ENCODE measurements around the gene TMEM176B.
"Not testable (repeated sequence)": the region's sequence is repeated elsewhere in the genome, so short reads cannot be mapped to it uniquely, and the experiment has no call there.

The TMEM176B gene

GRCh38 chr7:150823484-150824126, 23.4 kb upstream of the TMEM176B start:
- no peak for DNase-seq (ENCODE audit: low spot score)
- no peak for FAIRE-seq

GRCh38 chr7:150823043-150823442, 22.9 kb upstream of the TMEM176B start:
- FAIRE-seq, result no peak
- no peak for DNase-seq (ENCODE audit: low spot score)

GRCh38 chr7:150820578-150821198, 20.5 kb upstream of the TMEM176B start:
- DNase-seq (ENCODE audit: low spot score) (no peak), FAIRE-seq (no peak)

GRCh38 chr7:150820148-150820547, 20.0 kb upstream of the TMEM176B start:
- FAIRE-seq, result no peak
- no peak for DNase-seq (ENCODE audit: low spot score)

GRCh38 chr7:150818971-150819370, 18.8 kb upstream of the TMEM176B start:
- FAIRE-seq (no peak), DNase-seq (ENCODE audit: low spot score) (no peak)

GRCh38 chr7:150814328-150815001, 14.3 kb upstream of the TMEM176B start:
- DNase-seq (ENCODE audit: low spot score) (no peak), FAIRE-seq (no peak)

GRCh38 chr7:150807616-150808438, 7.7 kb upstream of the TMEM176B start:
- not testable (repeated sequence) for FAIRE-seq; DNase-seq (ENCODE audit: low spot score)

GRCh38 chr7:150806863-150807262, 6.7 kb upstream of the TMEM176B start:
- FAIRE-seq, result no peak

GRCh38 chr7:150806454-150806853, 6.3 kb upstream of the TMEM176B start:
- FAIRE-seq (no peak), DNase-seq (ENCODE audit: low spot score) (no peak)

More at GRCh38 chr7:150806863-150807262, 6.7 kb upstream of the TMEM176B start:
- no peak for DNase-seq (ENCODE audit: low spot score)

- FAIRE-seq (no peak), DNase-seq (ENCODE audit: low spot score) (no peak)
These were observed 5.7 kb upstream of the TMEM176B start for GRCh38 chr7:150805864-150806263.

- FAIRE-seq, result no peak
- no peak for DNase-seq (ENCODE audit: low spot score)
These were observed 4.6 kb upstream of the TMEM176B start for GRCh38 chr7:150804802-150805201.

GRCh38 chr7:150803161-150803860, 3.1 kb upstream of the TMEM176B start:
- no peak for FAIRE-seq
- no peak for DNase-seq (ENCODE audit: low spot score)

GRCh38 chr7:150801946-150802771, 2.0 kb upstream of the TMEM176B start:
- DNase-seq (ENCODE audit: low spot score), result no peak

GRCh38 chr7:150801242-150801945, 1.2 kb upstream of the TMEM176B start:
- DNase-seq (ENCODE audit: low spot score) (no peak), FAIRE-seq (no peak)

More at GRCh38 chr7:150801946-150802771, 2.0 kb upstream of the TMEM176B start:
- no peak for FAIRE-seq

- DNase-seq (ENCODE audit: low spot score) (peak; percentile 2), FAIRE-seq (no peak)
These were observed 547 bp upstream of the TMEM176B start, which contains the start of gene TMEM176A for GRCh38 chr7:150800581-150801241. TMEM176A (plus strand) TSS chr7:150800769; CDS start chr7:150801551, 782 bp downstream.

GRCh38 chr7:150799156-150799555, 1.0 kb downstream of the TMEM176B start:
- FAIRE-seq (no peak), DNase-seq (ENCODE audit: low spot score) (no peak)

GRCh38 chr7:150797661-150798060, 2.5 kb downstream of the TMEM176B start:
- FAIRE-seq, result no peak

GRCh38 chr7:150793569-150794238, 6.5 kb downstream of the TMEM176B start:
- no peak for DNase-seq (ENCODE audit: low spot score)
- FAIRE-seq, result no peak

More at GRCh38 chr7:150797661-150798060, 2.5 kb downstream of the TMEM176B start:
- no peak for DNase-seq (ENCODE audit: low spot score)

Measured in urothelium cell line (cell line).